GM21723 (cell line): ENCODE data around the gene GPX2.
"Not testable (repeated sequence)": the region's sequence is repeated elsewhere in the genome, so short reads cannot be mapped to it uniquely, and the experiment has no call there.

ENCODE experiments used
- ATAC-seq: cut with Tn5 transposase; IDR thresholded peaks from one replicate; pipeline ENCODE4 v1.9.1; 2021; ENCODE audit warnings: mild to moderate bottlenecking, moderate library complexity; ENCODE audit not compliant: unreplicated experiment

The GPX2 gene

DNA sequence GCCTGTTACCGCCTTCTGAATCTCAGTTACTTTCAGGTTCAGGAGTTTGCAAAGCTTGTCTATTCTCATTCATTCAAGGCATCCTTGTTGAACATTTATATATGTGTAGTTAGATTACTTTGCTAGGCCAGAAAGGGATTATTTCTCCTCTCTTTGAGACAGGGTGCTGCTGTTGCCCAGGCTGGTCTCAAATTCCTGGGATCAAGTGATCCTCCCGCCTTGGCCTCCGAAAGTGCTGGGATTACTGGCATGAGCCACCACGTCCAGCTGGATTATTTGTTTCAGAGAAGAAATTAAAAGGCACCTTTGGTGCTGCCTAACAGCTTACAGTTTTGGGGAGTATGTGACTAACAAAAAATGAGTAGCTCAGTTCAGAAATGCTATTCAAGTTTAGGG is 27.5 kb downstream of the GPX2 start:
- ATAC-seq = no peak

DNA sequence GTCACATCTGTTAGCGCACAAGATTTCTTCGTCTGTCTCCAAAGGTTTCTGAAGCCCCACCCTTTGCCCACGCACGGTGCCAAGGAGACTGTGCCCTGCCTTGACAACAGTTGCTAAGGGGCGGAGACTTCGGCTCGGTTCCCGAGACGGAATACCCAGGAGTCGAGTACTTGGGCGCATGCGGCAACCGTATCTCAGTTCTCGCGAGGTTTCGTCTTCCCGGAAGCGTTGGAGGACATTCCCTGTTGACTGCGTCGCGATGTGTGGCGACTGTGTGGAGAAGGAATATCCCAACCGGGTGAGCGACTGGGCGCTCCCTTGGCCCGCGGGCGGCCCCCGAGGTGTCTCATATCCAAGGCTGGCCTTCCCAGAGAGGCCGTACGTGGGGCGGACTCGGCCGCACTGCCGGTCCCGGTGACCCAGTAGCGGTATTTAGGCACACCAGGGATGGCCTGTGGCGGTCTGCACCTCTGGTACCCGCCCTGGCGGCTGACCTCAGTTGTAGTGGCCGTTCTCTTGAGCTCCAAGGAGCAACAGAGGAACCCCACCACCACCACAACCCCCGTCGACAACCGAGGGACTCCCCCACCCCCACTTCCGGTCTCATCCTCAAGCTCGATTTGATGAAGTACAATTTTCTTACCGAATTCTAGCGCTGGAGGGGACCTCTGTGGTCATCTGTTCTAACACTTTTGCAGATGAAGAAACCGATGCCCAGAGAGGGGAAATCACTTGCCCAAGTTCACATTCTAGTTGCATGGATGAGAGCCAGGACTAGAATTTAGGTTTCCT is 28.1 kb downstream of the GPX2 start, which contains the start of gene CHURC1:
Gene CHURC1 (plus strand): TSS at position 219 of the 792 bp plus-strand sequence. CDS start 41 bp downstream, at position 260.
- peak; percentile 97 for ATAC-seq

DNA sequence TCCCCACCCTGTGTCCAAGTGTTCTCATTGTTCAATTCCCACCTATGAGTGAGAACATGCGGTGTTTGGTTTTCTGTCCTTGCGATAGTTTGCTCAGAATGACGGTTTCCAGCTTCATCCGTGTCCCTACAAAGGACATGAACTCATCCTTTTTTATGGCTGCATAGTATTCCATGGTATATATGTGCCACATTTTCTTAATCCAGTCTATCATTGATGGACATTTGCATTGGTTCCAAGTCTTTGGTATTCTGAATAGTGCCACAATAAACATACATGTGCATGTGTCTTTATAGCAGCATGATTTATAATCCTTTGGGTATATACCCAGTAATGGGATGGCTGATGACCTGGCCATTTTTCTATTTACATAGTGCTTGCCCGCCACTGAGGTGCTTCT is 29.1 kb downstream of the GPX2 start:
- not testable (repeated sequence) for ATAC-seq

DNA sequence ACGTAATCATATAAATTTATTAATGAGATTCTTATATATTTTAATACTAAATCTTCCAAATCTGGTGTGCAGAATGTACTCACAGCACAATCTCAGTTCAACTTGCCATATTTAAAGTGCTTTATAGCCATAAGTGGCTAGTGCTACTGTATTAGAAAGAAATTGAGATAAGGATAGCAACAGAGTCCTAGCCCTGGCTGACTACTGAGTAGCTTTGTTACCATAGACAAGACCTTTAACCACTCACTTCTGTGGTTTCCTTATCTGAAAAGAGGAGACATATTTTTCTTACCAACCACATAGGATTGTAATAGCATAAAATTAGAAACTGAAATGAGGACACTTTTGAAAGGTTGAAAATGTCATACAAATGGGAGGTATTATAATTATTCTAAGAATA is 30.3 kb downstream of the GPX2 start:
- ATAC-seq = no peak

DNA sequence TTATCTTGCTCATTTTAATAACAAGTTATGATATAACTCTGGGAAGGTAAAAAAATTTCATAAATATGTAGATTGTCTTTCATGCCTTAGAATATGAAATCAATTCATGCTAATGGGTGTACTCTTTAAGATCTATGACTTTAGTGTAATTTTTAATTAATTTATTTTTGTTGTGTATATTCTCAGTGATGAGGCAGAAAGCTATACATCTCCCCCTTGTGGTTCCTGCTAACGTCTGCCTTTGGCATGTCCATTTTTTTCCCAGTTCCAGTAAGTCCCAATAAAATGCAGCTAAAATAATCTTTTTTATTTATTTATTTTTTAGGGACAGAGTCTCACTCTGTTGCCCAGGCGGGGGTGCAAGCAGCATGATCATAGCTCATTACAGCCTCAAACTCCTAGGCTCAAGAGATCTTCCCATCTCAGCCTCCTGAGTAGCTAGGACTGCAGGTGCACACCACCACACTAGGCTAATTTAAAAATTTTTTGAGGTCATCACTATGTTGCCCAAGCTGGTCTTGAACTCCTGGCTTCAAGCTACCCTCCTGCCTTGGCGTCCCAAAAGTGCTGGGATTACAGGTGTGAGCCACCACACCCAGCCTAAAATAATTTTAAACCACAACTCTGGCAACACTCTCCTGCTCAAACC is 31.6 kb downstream of the GPX2 start:
- ATAC-seq = no peak

DNA sequence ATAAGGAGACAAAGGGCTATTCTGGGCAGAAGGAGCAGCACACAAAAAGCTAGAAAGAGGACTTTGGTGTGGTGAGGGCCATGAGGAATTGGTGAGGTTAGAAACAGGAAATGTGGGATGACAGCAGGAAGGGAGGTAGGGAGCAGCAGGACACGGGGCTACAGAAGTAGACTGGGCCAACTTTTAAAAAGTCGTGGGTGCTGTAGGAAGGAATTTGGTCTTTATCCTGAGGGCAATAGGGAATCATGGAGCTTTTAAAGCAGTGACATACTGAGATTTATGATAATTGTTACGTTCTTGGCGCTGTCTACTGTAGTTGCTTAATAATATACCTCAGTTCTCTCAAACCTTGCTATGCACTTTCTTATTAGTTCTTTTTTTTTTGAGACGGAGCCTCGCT is 36.5 kb downstream of the GPX2 start:
- ATAC-seq = no peak

DNA sequence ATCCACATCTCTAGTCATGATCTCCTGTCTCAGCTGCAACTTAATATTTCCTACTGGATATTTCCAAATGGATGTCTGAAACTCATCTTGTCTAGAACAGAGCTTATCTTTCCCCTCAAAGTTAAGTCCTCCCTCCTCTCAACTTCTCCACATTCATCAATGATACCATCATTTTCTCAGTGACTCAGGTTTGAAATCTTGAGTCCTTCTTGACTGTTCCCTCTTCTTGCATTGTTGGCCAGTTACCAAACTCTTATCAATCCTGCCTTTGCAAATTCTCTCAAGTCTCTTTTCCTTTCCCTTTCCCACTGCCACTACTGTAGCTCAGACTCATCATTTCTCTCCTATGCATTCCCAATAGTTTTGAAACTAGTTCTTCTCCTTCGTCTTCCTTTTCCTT is 42.6 kb downstream of the GPX2 start:
- ATAC-seq = no peak

DNA sequence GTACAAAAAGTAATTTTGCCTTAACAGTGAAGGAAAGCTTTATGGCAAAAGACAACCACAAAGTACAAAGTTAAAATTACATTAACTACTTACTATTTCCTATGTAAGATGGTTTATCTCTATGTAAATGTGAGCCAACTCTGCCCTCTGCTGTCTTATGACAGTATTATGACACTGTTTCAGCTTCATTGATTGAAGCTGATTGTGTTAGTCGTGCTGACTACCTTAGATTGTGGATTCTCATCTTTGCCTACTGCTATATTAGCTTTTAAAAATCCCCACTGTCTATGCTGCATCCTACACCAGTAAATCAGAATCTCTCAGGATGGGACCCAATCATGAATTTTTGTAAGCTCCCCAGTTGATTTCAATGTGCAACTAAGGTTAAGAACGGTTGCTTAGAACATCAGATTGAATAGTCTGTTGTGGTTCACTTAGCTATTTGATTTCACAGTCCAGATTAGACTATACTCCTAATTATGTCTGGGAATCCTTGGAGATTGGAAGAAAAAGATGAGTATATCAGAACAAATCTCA is 50.6 kb downstream of the GPX2 start:
- no peak for ATAC-seq

DNA sequence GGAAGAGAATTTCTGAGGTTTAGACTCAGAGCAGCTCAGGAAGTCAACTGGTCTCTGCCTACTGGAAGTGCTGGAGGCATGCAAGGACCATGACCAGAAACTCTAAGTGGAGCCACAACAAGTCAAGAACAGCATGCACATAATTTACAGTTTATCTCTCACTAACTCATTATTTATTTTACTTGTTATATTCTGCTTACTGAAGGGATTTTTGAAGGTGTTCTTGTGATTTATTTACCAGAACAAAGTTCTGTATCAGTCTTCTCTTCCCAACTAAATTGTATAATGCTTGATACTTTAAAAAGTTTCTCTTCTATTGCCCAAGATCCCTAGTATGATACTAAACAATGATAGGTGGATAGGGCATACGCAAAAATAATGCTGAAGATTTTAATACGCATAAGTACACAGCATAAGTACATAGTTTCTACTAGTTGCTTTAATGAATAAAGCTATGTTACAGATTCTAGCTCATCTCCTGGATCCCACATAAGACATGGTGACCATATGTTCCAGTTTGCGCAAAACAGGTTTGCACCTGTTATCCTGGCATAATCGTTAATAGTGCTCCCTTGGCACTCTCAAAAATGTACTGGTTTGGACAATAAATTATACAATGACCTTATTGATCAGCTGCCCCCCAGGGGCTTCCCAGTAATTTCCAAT is 51.2 kb downstream of the GPX2 start:
- ATAC-seq = no peak

DNA sequence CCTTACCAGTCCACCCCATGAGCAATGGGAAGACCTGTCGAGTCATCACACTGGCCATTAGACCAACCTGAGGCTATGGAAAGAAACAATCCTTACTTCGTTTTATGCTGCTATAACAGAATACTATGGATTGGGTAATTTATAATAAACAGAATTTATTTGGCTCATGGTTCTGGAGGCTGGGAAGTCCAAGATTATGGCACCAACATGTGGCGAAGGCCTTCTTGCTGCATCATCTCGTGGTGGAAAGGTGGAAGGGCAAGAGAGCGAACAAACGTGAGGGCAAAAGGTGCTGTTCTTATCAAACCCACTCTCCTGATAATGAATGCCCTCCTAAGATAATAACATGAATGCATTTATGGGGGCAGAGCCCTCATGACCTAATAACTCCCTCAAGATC is 53.2 kb downstream of the GPX2 start:
- no peak for ATAC-seq
